Spinal cord (tissue), 10 donors: ENCODE results near the gene DDB1. TPM values are rescaled to one million over a fixed set of nuclear protein-coding genes. Genes with fewer than 3 reads are reported as not detected.

Source experiments
- DNase-seq, 6 donors: peaks; one replicate each; pipeline versions ENCODE4 v3.0.0 to v3.0.0-alpha.2; 2013 to 2015; ENCODE audit warnings: low spot score in 6 of 6, low read depth in 4 of 6
- H3K27ac ChIP-seq: one replicate; pipeline ENCODE4 v1.5.1; 2013; ENCODE audit warnings: low read depth, low read length, control low read depth
- H3K27me3 ChIP-seq: one replicate; pipeline ENCODE4 v1.6.1; 2013; ENCODE audit warnings: low read length; ENCODE audit not compliant: control insufficient read depth, insufficient read depth
- H3K36me3 ChIP-seq: one replicate; pipeline ENCODE4 v1.6.1; 2013; ENCODE audit warnings: low read length; ENCODE audit not compliant: control insufficient read depth, insufficient read depth
- H3K4me1 ChIP-seq: one replicate; pipeline ENCODE4 v1.6.1; 2013; ENCODE audit warnings: low read length; ENCODE audit not compliant: control insufficient read depth, insufficient read depth
- H3K4me3 ChIP-seq: one replicate; pipeline ENCODE4 v1.5.1; 2013; ENCODE audit warnings: low read depth, low read length, control low read depth
- H3K9me3 ChIP-seq: one replicate; pipeline ENCODE4 v1.6.1; 2013; ENCODE audit warnings: low read length; ENCODE audit not compliant: control insufficient read depth, insufficient read depth
- WGBS: methylation state at CpG from one replicate; pipeline ENCODE4 v1.1.5; 2013; ENCODE audit warnings: missing lambda C conversion rate; ENCODE audit not compliant: insufficient coverage; 5-methylcytosine and 5-hydroxymethylcytosine counted together
- polyA plus RNA-seq, 2 donors: library from polyadenylated mRNA; unstranded; fragments of 120-200 nt; gene quantifications; one replicate each; pipeline ENCODE4 v1.2.1, GENCODE V29; 2013; ENCODE audit not compliant: insufficient read length in 2 of 2
- total RNA-seq, 2 donors: library from RNA; depleted of rRNA in 1 of 2; stranded (reverse); fragments of 120-200 nt in 1 of 2; fragments of >200 nt in 1 of 2; gene quantifications; one replicate each; pipeline versions ENCODE4 v1.2.3 to v1.2.4, GENCODE V29; 2013 to 2014
- donor health status: healthy.

The DDB1 gene
- total and polyA plus RNA-seq, 4 donors = 162 to 254 (median 177) TPM

GRCh38 chr11:61277186-61278000 lies 55.5 kb downstream of the DDB1 start:
- H3K4me1 ChIP-seq = peaks cover 32% of the 10 kb centered on the region
- no peak for DNase-seq
- no peak overlapping the region for H3K27ac ChIP-seq
- H3K36me3 ChIP-seq = peaks cover 55% of the 10 kb centered on the region
- H3K4me3 ChIP-seq = no peak overlapping the region
- 60% methylated on average over 5 of the region's 14 CpGs for WGBS
- H3K27me3 ChIP-seq = no peaks in the 10 kb centered on the region
- no peaks in the 10 kb centered on the region for H3K9me3 ChIP-seq

- 100% methylated on average over 2 of the region's 4 CpGs for WGBS
- peaks cover 50% of the 10 kb centered on the region for H3K36me3 ChIP-seq
- no peak overlapping the region for H3K27ac ChIP-seq
- H3K9me3 ChIP-seq = no peaks in the 10 kb centered on the region
- no peak for DNase-seq
- H3K4me3 ChIP-seq = no peak overlapping the region
- peaks cover 21% of the 10 kb centered on the region for H3K4me1 ChIP-seq
- no peaks in the 10 kb centered on the region for H3K27me3 ChIP-seq
Measured at GRCh38 chr11:61275191-61275590, 57.7 kb downstream of the DDB1 start.

- DNase-seq = no peak
- H3K36me3 ChIP-seq = peaks cover 46% of the 10 kb centered on the region
- peaks cover 21% of the 10 kb centered on the region for H3K4me1 ChIP-seq
- H3K27ac ChIP-seq = no peak overlapping the region
- no peak overlapping the region for H3K4me3 ChIP-seq
- H3K27me3 ChIP-seq = no peaks in the 10 kb centered on the region
- H3K9me3 ChIP-seq = no peaks in the 10 kb centered on the region
- WGBS = 98% methylated on average over 4 of the region's 4 CpGs
Measured at GRCh38 chr11:61274084-61274483, 58.8 kb downstream of the DDB1 start.

- Histone ChIP-seq H3K4me3 (no peak overlapping the region), H3K4me1 (peaks cover 21% of the 10 kb centered on the region), H3K9me3 (no peaks in the 10 kb centered on the region), H3K36me3 (peaks cover 50% of the 10 kb centered on the region), H3K27ac (no peak overlapping the region), H3K27me3 (no peaks in the 10 kb centered on the region)
- DNase-seq = peak in 2 of 6 donors; percentile 33 to 79
- 67% methylated on average over 15 of the region's 16 CpGs for WGBS
Measured at GRCh38 chr11:61273178-61274078, 59.5 kb downstream of the DDB1 start.

- H3K4me3 ChIP-seq = no peak overlapping the region
- 100% methylated on average over 3 of the region's 3 CpGs for WGBS
- no peaks in the 10 kb centered on the region for H3K27me3 ChIP-seq
- no peaks in the 10 kb centered on the region for H3K9me3 ChIP-seq
- no peak overlapping the region for H3K27ac ChIP-seq
- DNase-seq = no peak
- H3K4me1 ChIP-seq = peaks cover 18% of the 10 kb centered on the region
- H3K36me3 ChIP-seq = peaks cover 50% of the 10 kb centered on the region
Measured at GRCh38 chr11:61272731-61273130, 60.2 kb downstream of the DDB1 start.

GRCh38 chr11:61270354-61271076 lies 62.4 kb downstream of the DDB1 start:
- Histone ChIP-seq H3K36me3 (peaks cover 41% of the 10 kb centered on the region), H3K4me1 (peaks cover 13% of the 10 kb centered on the region), H3K27ac (no peak overlapping the region), H3K4me3 (no peak overlapping the region), H3K27me3 (no peaks in the 10 kb centered on the region), H3K9me3 (no peaks in the 10 kb centered on the region)
- 97% methylated on average over 3 of the region's 7 CpGs for WGBS
- DNase-seq = no peak

GRCh38 chr11:61268588-61269250 lies 64.2 kb downstream of the DDB1 start:
- 95% methylated on average over 12 of the region's 15 CpGs for WGBS
- H3K27me3 ChIP-seq = no peaks in the 10 kb centered on the region
- DNase-seq = no peak

GRCh38 chr11:61267437-61267841 lies 65.5 kb downstream of the DDB1 start:
- Histone ChIP-seq H3K27ac (no peak overlapping the region), H3K27me3 (no peaks in the 10 kb centered on the region), H3K36me3 (peaks cover 33% of the 10 kb centered on the region), H3K9me3 (no peaks in the 10 kb centered on the region), H3K4me3 (no peak overlapping the region), H3K4me1 (no peaks in the 10 kb centered on the region)
- DNase-seq = no peak
- 84% methylated on average over 4 of the region's 6 CpGs for WGBS

More at GRCh38 chr11:61268588-61269250, 64.2 kb downstream of the DDB1 start:
- Histone ChIP-seq H3K36me3 (peaks cover 43% of the 10 kb centered on the region), H3K27ac (no peak overlapping the region), H3K4me1 (peaks cover 8% of the 10 kb centered on the region), H3K9me3 (no peaks in the 10 kb centered on the region), H3K4me3 (no peak overlapping the region)

- WGBS = 75% methylated on average over 2 of the region's 4 CpGs
- Histone ChIP-seq H3K9me3 (no peaks in the 10 kb centered on the region), H3K4me1 (no peaks in the 10 kb centered on the region), H3K27me3 (no peaks in the 10 kb centered on the region), H3K4me3 (no peak overlapping the region), H3K36me3 (peaks cover 31% of the 10 kb centered on the region), H3K27ac (no peak overlapping the region)
- no peak for DNase-seq
Measured at GRCh38 chr11:61266602-61267001, 66.3 kb downstream of the DDB1 start.
